Activated effector memory CD4-positive, alpha-beta T cell treated with Interleukin-2 at 50 U/mL for 16 hours (primary cell): ENCODE measurements around the gene KMT5C.

ENCODE experiments used
- DNase-seq: peaks from one replicate; pipeline ENCODE4 v3.0.0-alpha.2; 2020

KMT5C gene

GRCh38 chr19:55339105-55339888 is at the start of gene KMT5C:
KMT5C (plus strand) TSS chr19:55339876; CDS start chr19:55341937, 2,061 bp downstream.
- peak; percentile 100 for DNase-seq

- DNase-seq = no peak
These were observed 42.4 kb upstream of the KMT5C start for GRCh38 chr19:55297267-55297666.

DNA sequence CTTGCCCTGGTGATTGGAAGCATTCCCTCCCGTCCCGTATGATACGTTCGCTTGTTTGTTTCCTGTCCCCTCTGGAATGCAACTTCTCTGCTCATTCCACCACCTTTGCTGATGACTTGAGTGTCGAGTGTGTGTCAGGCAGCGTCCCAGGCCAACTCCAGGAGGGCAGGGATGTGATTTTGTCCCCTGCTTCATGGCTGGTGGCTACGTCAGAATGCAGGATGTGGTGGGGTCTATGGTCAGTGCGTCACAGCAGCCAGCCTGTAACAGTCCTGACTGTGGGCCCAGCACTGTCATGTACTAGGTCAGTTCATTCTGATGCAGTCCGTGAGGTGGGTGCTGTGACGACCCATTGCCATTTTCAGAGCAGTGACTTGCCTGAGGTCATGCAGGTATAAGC is 39.7 kb upstream of the KMT5C start:
- no peak for DNase-seq

GRCh38 chr19:55300886-55301458 is 38.7 kb upstream of the KMT5C start:
- no peak for DNase-seq

GRCh38 chr19:55301459-55302317 is 38.0 kb upstream of the KMT5C start:
- peak; percentile 87 for DNase-seq

GRCh38 chr19:55302318-55302703 is 37.4 kb upstream of the KMT5C start:
- DNase-seq = no peak

- no peak for DNase-seq
These were observed 36.2 kb upstream of the KMT5C start for GRCh38 chr19:55303477-55303876.

DNA sequence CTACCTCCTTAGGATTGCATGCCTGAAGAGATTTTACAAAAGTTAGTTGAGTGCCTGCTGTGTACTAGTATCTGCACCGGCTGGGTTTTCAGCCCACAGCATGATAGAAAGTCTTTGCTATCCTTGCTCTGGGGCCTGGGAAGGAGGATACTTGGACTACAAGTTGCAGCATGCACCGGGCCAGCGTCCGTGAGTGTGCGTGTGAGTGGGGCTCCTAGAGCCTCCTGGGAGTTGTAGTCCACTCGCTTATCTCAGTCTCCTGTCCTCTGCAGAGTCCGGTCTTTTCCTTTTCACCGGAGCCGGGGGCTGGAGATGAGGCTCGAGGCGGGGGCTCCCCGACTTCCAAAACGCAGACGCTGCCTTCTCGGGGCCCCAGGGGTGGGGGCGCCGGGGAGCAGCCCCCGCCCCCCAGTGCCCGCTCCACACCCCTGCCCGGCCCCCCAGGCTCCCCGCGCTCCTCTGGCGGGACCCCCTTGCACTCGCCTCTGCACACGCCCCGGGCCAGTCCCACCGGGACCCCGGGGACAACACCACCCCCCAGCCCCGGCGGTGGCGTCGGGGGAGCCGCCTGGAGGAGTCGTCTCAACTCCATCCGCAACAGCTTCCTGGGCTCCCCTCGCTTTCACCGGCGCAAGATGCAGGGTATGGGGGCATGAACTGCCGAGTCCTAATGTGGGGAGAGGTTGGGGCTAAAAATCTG is 35.2 kb upstream of the KMT5C start:
- DNase-seq = no peak

- no peak for DNase-seq
These were observed 34.7 kb upstream of the KMT5C start for GRCh38 chr19:55304980-55305379.

GRCh38 chr19:55305491-55305890 is 34.2 kb upstream of the KMT5C start:
- peak; percentile 9 for DNase-seq

GRCh38 chr19:55305983-55306562 is 33.6 kb upstream of the KMT5C start:
- DNase-seq = no peak

DNA sequence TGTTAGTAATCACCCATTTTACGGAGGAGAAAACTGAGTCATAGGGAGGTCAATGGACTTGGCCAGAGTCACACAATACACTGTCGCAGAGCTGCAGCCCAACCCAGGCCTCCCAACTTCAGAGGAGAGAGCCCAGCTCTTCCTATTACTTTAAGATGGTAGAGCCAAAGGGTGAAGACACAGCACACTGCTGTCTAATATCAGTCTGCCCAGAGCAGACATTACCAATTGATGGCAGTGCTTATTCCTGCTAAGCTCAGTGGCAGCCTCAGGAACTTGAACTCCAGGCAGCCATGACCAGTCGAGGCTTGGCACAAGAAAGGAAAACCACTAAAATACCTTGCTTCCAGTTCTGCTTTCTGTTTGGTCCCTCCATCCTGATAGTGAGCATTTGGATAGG is 33.0 kb upstream of the KMT5C start:
- DNase-seq = no peak

DNA sequence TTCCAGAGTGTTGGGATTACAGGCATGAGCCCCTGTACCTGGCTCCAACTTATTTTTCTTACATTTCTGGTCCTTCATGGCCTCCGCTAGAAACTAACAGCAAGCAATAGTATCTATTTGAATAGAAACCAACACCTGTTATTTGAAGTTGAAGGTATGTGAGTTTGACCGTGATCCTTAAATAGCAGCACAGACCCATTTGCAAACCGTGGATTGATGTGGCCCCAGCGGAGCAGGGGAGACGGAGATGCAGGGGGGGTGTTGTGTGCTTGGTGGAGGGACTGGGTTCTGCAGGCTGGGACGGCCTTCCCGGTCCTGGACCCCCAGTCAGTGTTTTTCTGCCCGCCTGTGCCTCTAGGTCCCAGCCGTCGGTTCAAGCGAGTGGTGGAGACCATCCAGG is 31.4 kb upstream of the KMT5C start:
- DNase-seq = no peak

DNA sequence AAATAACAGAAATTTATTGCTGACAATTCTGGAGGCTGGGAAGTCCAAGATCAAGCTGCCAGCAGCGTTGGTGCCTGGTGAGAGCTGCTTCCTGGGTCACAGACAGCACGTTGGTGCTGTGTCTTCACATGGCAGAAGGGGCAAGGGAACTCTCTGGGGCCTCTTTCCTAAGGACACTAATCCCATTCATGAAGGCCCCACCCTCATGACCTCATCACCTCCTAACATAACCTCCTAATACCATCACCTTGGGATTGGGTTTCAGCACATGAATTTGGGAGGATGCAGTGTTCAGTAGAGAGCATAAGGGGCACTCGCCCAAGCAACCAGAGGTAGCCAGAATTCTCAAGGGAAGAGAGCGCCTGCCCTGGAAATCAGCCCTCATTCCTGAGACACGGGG is 30.2 kb upstream of the KMT5C start:
- no peak for DNase-seq

- DNase-seq = no peak
These were observed 29.2 kb upstream of the KMT5C start for GRCh38 chr19:55310498-55310897.

- DNase-seq = no peak
These were observed 28.3 kb upstream of the KMT5C start for GRCh38 chr19:55311397-55311796.

DNA sequence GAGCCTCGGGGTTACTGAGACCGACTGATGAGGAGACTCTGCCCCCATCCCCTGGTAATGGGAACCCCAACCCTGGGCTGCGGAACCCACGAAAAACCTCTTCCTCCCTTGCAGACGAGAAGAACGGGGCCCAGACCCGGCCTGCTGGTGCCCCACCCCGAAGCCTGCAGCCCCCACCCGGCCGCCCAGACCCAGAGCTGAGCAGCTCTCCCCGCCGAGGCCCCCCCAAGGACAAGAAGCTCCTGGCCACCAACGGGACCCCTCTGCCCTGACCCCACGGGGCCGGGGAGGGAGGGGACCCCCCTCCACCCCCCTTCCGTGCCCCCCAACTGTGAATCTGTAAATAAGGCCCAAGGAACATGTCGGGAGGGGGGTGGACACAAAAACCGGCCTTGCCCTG is 27.9 kb upstream of the KMT5C start:
- DNase-seq = no peak

DNA sequence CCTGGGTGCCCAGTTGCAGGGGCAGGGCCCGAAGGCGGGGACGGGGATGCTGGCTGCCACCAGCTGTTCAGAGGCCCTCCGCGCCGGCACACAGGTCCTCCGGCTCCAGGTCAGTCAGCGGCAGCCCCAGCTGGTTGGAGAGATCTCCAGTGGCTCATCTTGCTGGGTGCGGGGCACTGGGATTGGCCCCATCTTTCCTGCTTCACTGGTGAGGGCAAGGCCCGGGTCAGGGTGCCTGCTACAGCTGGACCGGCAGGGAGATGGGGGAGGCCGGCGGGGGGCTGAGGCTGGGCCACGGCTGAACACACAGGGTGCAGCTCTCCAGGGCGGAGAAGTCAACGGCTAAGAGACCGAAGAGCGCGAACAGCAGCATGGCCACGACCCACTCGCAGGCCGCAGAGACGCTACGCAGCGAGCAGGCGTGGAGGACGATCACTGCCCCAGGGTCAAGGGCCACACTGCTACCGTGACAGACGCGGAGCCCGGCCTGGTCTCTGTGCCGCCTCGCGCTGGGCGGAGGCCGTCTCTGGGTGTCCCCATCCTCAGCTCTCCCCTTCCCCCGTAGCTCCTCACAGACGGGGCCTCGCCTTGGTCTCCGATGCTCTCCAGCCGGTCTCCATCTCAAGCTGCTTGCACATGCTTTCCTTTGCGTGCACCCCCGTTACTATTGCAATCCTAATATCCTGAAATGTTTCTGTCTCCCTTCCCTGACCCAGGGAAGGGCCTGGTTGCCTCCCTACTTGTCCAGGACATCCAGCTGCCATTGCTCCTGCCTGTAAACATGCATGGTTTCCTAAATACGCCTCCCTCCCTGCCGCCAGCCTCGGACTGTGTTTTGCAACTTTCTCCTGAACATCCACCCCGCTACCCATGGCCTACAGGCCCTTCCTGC is 26.8 kb upstream of the KMT5C start:
- DNase-seq = no peak

GRCh38 chr19:55314396-55314795 is 25.3 kb upstream of the KMT5C start:
- DNase-seq = no peak

DNA sequence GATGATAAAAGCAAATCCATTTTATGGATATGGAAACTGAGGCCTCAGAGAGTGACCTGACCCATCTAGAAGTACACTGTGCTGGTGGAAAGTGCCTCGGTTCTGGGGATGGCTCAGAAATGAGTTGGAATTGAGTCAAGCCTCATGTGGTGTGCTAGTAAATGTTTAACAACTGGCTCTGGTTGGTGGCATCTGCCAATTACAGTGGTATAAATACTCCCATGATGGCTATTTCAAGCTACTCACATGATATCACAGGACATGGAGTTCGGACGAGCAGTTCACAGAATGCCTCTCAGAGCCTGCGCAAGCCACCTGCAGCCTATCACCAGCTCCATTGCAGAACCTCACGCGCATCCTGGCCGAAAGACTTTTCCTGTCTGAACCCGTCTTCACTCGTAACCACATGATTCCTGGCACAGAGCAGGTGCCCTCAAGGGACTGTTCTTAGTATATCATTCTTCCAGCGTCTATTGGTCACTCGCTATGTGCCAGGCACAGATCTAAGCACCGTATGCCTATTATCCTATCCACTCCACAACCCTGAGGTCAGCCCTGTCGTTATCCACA is 23.6 kb upstream of the KMT5C start:
- no peak for DNase-seq

DNA sequence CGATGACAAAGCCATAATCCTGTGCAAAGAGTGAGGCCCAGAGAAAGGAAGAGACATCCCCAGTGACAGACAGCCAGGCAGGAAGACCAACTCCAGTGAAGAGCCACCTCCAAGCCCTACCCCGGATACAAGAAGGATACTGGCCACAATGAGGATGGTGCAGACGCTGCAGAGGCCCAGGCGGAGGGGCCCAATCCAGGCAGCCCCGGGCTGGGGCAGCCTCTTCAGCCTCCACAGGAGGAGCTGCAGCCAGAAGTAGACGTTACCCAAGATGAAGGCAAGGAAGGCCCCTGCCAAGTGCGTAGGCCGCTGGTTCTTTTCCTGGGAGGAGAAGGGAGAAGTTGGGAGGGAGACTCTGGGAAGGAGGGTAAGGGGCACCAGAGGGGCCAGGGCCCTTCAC is 23.0 kb upstream of the KMT5C start:
- DNase-seq = no peak
